Ishikawa (cell line): ENCODE data around the gene ORMDL1.

Experiments
- CREB1 ChIP-seq: IDR thresholded peaks from 2 replicates; pipeline ENCODE4 v1.6.1; 2012; ENCODE audit warnings: low read depth
- EP300 ChIP-seq: IDR thresholded peaks from 2 replicates; pipeline ENCODE4 v1.6.1; 2012; ENCODE audit warnings: borderline replicate concordance
- RAD21 ChIP-seq: IDR thresholded peaks from 2 replicates; pipeline ENCODE4 v1.6.1; 2012; ENCODE audit warnings: low read depth
- REST ChIP-seq: IDR thresholded peaks from 2 replicates; pipeline ENCODE4 v1.6.1; 2012; ENCODE audit warnings: low read depth, mild to moderate bottlenecking
- TCF12 ChIP-seq: IDR thresholded peaks from 2 replicates; pipeline ENCODE4 v1.6.1; 2012; ENCODE audit warnings: low read depth
- YY1 ChIP-seq: IDR thresholded peaks from 2 replicates; pipeline ENCODE4 v1.6.1; 2012; ENCODE audit warnings: low read depth
- ZBTB7A ChIP-seq: IDR thresholded peaks from 2 replicates; pipeline ENCODE4 v1.6.1; 2012; ENCODE audit warnings: low read depth

GRCh38 chr2:189826039-189826438 is 41.9 kb upstream of the ORMDL1 start:
- no peak for TF ChIP-seq REST
- TF ChIP-seq CREB1, result no peak
- no peak for TF ChIP-seq RAD21
- TF ChIP-seq ZBTB7A, result no peak
- TF ChIP-seq YY1, result no peak
- no peak for TF ChIP-seq TCF12
- no peak for TF ChIP-seq EP300
